SK-N-SH (cell line): Measurements from ENCODE around the gene GLYR1. TPM values are rescaled to one million over a fixed set of nuclear protein-coding genes. Genes with fewer than 3 reads are reported as not detected.

Source experiments
- CTCF ChIA-PET: fragments of 300-600, 350-600 bp; formaldehyde crosslinking; extraction: SDS; loops from one replicate; lab custom pipeline; 2021; lab: Yijun Ruan, JAX
- POLR2A ChIA-PET: fragments of 350-600 bp; sonication (Branson Sonifier 250); formaldehyde crosslinking; extraction: SDS; loops from one replicate; lab custom pipeline; 2020; ENCODE audit warnings: antibody characterized with exemption, inconsistent platforms; lab: Yijun Ruan, JAX
- DNase-seq: peaks from one replicate; pipeline ENCODE4 v3.0.0; 2012
- H2AFZ ChIP-seq: fragments of 200-600 bp; sonication (generic); 2 replicates; pipeline ENCODE4 v1.8.1; 2016; ENCODE audit warnings: antibody characterized with exemption, mild to moderate bottlenecking, low read depth
- H3F3A ChIP-seq: fragments of 200-600 bp; sonication (generic); replicated peaks from 2 replicates; pipeline ENCODE3; 2016; ENCODE audit warnings: antibody characterized with exemption, mild to moderate bottlenecking; ENCODE audit not compliant: insufficient read depth
- H3K27ac ChIP-seq, 2 experiments: fragments of 200-500 bp in 1 of 2; fragments of 200-600 bp in 1 of 2; sonication (Bioruptor generic) in 1 of 2; sonication (generic), shearing (Covaris generic) in 1 of 2; 2 replicates each; pipeline versions ENCODE4 v1.5.1 to v1.6.1; 2014 to 2016; ENCODE audit warnings: low read depth in 2 of 2, inconsistent platforms in 1 of 2, low read length in 1 of 2, mild to moderate bottlenecking in 1 of 2, mixed read lengths in 1 of 2
- H3K27me3 ChIP-seq: fragments of 200-600 bp; sonication (generic), shearing (Covaris generic); 2 replicates; pipeline ENCODE4 v1.6.1; 2016; ENCODE audit warnings: mixed run types; ENCODE audit not compliant: insufficient read depth
- H3K36me3 ChIP-seq, 2 experiments: fragments of 200-500 bp in 1 of 2; fragments of 200-600 bp in 1 of 2; sonication (Bioruptor generic) in 1 of 2; sonication (generic) in 1 of 2; replicated peaks in 1 of 2; 2 replicates each; pipeline versions ENCODE3 to v1.5.1; 2014 to 2016; ENCODE audit warnings: low read length in 1 of 2, mild to moderate bottlenecking in 1 of 2; ENCODE audit not compliant: insufficient read depth in 2 of 2, control insufficient read depth in 1 of 2
- H3K4me1 ChIP-seq, 2 experiments: fragments of 200-500 bp in 1 of 2; fragments of 200-600 bp in 1 of 2; sonication (Bioruptor generic) in 1 of 2; sonication (generic), shearing (Covaris generic) in 1 of 2; 2 replicates each; pipeline versions ENCODE4 v1.5.1 to v1.6.1; 2014 to 2016; ENCODE audit warnings: low read depth in 1 of 2, low read length in 1 of 2, mixed run types in 1 of 2; ENCODE audit not compliant: insufficient read depth in 2 of 2, control insufficient read depth in 1 of 2
- H3K4me2 ChIP-seq: fragments of 200-600 bp; sonication (generic), shearing (Covaris generic); 2 replicates; pipeline ENCODE4 v1.6.1; 2017; ENCODE audit warnings: mixed run types
- H3K4me3 ChIP-seq, 2 experiments: fragments of 200-500 bp in 1 of 2; fragments of 200-600 bp in 1 of 2; sonication (Bioruptor generic) in 1 of 2; sonication (generic), shearing (Covaris generic) in 1 of 2; 2 replicates each; pipeline versions ENCODE4 v1.5.1 to v1.8.1; 2014 to 2016; ENCODE audit warnings: low read depth in 2 of 2, inconsistent platforms in 1 of 2, low read length in 1 of 2, mild to moderate bottlenecking in 1 of 2, mixed read lengths in 1 of 2, moderate library complexity in 1 of 2
- H3K79me2 ChIP-seq: fragments of 200-600 bp; sonication (generic); 2 replicates; pipeline ENCODE4 v1.8.1; 2017; ENCODE audit warnings: mild to moderate bottlenecking; ENCODE audit not compliant: insufficient read depth
- H3K9ac ChIP-seq: fragments of 200-600 bp; sonication (generic); 2 replicates; pipeline ENCODE4 v1.6.1; 2017; ENCODE audit warnings: mixed run types
- H3K9me2 ChIP-seq: fragments of 200-600 bp; sonication (generic); 2 replicates; pipeline ENCODE4 v1.6.1; 2017; ENCODE audit warnings: mixed run types
- H3K9me3 ChIP-seq: fragments of 200-600 bp; sonication (generic); 2 replicates; pipeline ENCODE4 v1.6.1; 2017; ENCODE audit warnings: mixed run types, mild to moderate bottlenecking, moderate library complexity
- H4K20me1 ChIP-seq: fragments of 200-600 bp; sonication (generic); 2 replicates; pipeline ENCODE4 v1.6.1; 2017; ENCODE audit warnings: mild to moderate bottlenecking, mixed run types; ENCODE audit not compliant: insufficient read depth
- EP300 ChIP-seq, 2 experiments: IDR thresholded peaks; 2 replicates each; pipeline versions ENCODE4 v1.4.0 to v1.6.1; 2012; ENCODE audit warnings: borderline replicate concordance in 1 of 2, low read depth in 1 of 2, low read length in 1 of 2
- FOSL2 ChIP-seq: IDR thresholded peaks from 2 replicates; pipeline ENCODE4 v1.4.0; 2012; ENCODE audit warnings: low read depth, mild to moderate bottlenecking, moderate library complexity, borderline replicate concordance
- FOXJ3 ChIP-seq: sonication (generic); formaldehyde crosslinking; IDR thresholded peaks from 2 replicates; pipeline ENCODE4 v1.5.1; 2020; ENCODE audit warnings: mild to moderate bottlenecking, missing genetic modification reagents
- IRF3 ChIP-seq: fragments of 150-350 bp; IDR thresholded peaks from 2 replicates; pipeline ENCODE4 v1.6.1; 2016; ENCODE audit warnings: mild to moderate bottlenecking, low read depth, low read length
- JUND ChIP-seq: IDR thresholded peaks from 2 replicates; pipeline ENCODE4 v1.4.0; 2012
- MXI1 ChIP-seq: IDR thresholded peaks from 2 replicates; pipeline ENCODE4 v1.6.1; 2012; ENCODE audit warnings: mild to moderate bottlenecking, low read depth, low read length, improper control_type of control experiment
- PBX3 ChIP-seq: IDR thresholded peaks from 2 replicates; pipeline ENCODE4; 2012
- POLR2AphosphoS5 ChIP-seq: IDR thresholded peaks from 2 replicates; pipeline ENCODE4 v1.6.1; 2012; ENCODE audit warnings: low read depth, low read length
- RAD21 ChIP-seq: IDR thresholded peaks from 2 replicates; pipeline ENCODE4 v1.6.1; 2012; ENCODE audit warnings: mild to moderate bottlenecking, low read length
- RCOR1 ChIP-seq: fragments of 150-350 bp; IDR thresholded peaks from 2 replicates; pipeline ENCODE4 v1.6.1; 2017; ENCODE audit warnings: antibody characterized with exemption, low read length
- REST ChIP-seq: IDR thresholded peaks from 2 replicates; pipeline ENCODE4 v1.6.1; 2012; ENCODE audit warnings: mild to moderate bottlenecking, low read depth, low read length, moderate library complexity
- SMC3 ChIP-seq: IDR thresholded peaks from 2 replicates; pipeline ENCODE4 v1.6.1; 2012; ENCODE audit warnings: low read depth, low read length, improper control_type of control experiment
- TAF1 ChIP-seq: IDR thresholded peaks from 2 replicates; pipeline ENCODE4 v1.6.1; 2012; ENCODE audit warnings: low read depth, mild to moderate bottlenecking, low read length, moderate library complexity, borderline replicate concordance
- TCF12 ChIP-seq: IDR thresholded peaks from 2 replicates; pipeline ENCODE4 v1.4.0; 2012
- TEAD4 ChIP-seq: IDR thresholded peaks from 2 replicates; pipeline ENCODE4 v1.4.0; 2012; ENCODE audit warnings: mild to moderate bottlenecking, borderline replicate concordance; ENCODE audit not compliant: insufficient read depth
- YY1 ChIP-seq: IDR thresholded peaks from 2 replicates; pipeline ENCODE4 v1.4.0; 2012; ENCODE audit warnings: low read depth, mild to moderate bottlenecking
- ZBTB33 ChIP-seq: IDR thresholded peaks from 2 replicates; pipeline ENCODE4 v1.4.0; 2012; ENCODE audit warnings: low read depth, borderline replicate concordance
- WGBS: methylation state at CpG from one replicate; pipeline ENCODE4 v1.1.6; 2017; ENCODE audit warnings: low lambda C conversion rate; 5-methylcytosine and 5-hydroxymethylcytosine counted together
- polyA plus RNA-seq, 3 experiments: library from polyadenylated mRNA; depleted of rRNA; stranded (reverse); fragments of >200 nt; gene quantifications; 2 replicates each; pipeline ENCODE4 v1.2.3, GENCODE V29; 2012

Gene GLYR1
- polyA plus RNA-seq, 1 of the 3 experiments (the other 2 are of a cell fraction): 40.1 TPM

- TF ChIP-seq REST (no peak), TEAD4 (no peak), RAD21 (no peak), SMC3 (no peak), RCOR1 (no peak)
Observed at GRCh38 chr16:4883501-4883900, 36.4 kb upstream of the GLYR1 start (continued).

GRCh38 chr16:4882633-4883285 lies 35.7 kb upstream of the GLYR1 start:
- Histone ChIP-seq H3K4me3 (no peak overlapping the region), H4K20me1 (peaks cover 26% of the 10 kb centered on the region), H3K9ac (no peak overlapping the region), H3K27ac (peak overlapping the region; percentile 44 to 80), H3F3A (peaks cover 24% of the 10 kb centered on the region), H2AFZ (no peak overlapping the region), H3K4me2 (peak overlapping the region; percentile 3; the same call in 1 of the 2 replicates), H3K36me3 (peaks cover 33 to 71% of the 10 kb centered on the region in 2 experiments), H3K27me3 (no peaks in the 10 kb centered on the region), H3K9me2 (no peaks in the 10 kb centered on the region), H3K79me2 (peaks cover 9% of the 10 kb centered on the region; the same call in 1 of the 2 replicates), H3K4me1 (peaks cover 11 to 24% of the 10 kb centered on the region in 2 experiments; a peak in 3 of 4 replicates), H3K9me3 (no peaks in the 10 kb centered on the region)
- ChIA-PET POLR2A (interaction anchor here (0.7 kb wide), 1 partner anchor 1181 kb away, joined by 3 read pairs; no protein-coding TSS in a partner anchor), CTCF (no interaction called here)
- WGBS: 54% methylated on average over 11 of the region's 11 CpGs
- DNase-seq: peak; percentile 62
- no peak for TF ChIP-seq FOXJ3 (CRISPR knock-in tag)
- no peak; the same call in none of the 2 replicates for TF ChIP-seq MXI1
- peak; percentile 81 for TF ChIP-seq PBX3
- TF ChIP-seq JUND: peak; percentile 39; the same call in 1 of the 2 replicates
- TF ChIP-seq YY1: no peak
- TF ChIP-seq ZBTB33: no peak
- TF ChIP-seq FOSL2: peak; percentile 54; the same call in 1 of the 2 replicates
- peak in 1 of 2 experiments; percentile 56; a peak in 1 of 4 replicates for TF ChIP-seq EP300 (IDR thresholded peaks at IDR 0.05; ENCODE audit: borderline replicate concordance in 1 of 2, low read depth in 1 of 2, low read length in 1 of 2)
- TF ChIP-seq RCOR1: no peak
- TF ChIP-seq REST: no peak
- no peak for TF ChIP-seq IRF3
- TF ChIP-seq TEAD4: peak; percentile 39; the same call in 1 of the 2 replicates
- TF ChIP-seq TCF12: peak; percentile 61; the same call in 1 of the 2 replicates
- TF ChIP-seq POLR2AphosphoS5: no peak
- TF ChIP-seq TAF1: no peak
